Activated naive CD4-positive, alpha-beta T cell treated with anti-CD3 and anti-CD28 coated beads for 36 hours (primary cell): ENCODE results near the gene RASSF3. TPM values are rescaled to one million over a fixed set of nuclear protein-coding genes. Genes with fewer than 3 reads are reported as not detected.

Source experiments
- CTCF ChIA-PET: fragments of 350-600 bp; sonication (Branson Sonifier 250); formaldehyde crosslinking; loops from one replicate; lab custom pipeline; 2021; ENCODE audit warnings: antibody characterized with exemption; lab: Charles Lee
- DNase-seq: peaks from one replicate; pipeline ENCODE4 v3.0.0-alpha.2; 2020
- H3K27ac Mint-ChIP-seq: one replicate; pipeline ENCODE4 v1.8.0; 2021; ENCODE audit warnings: mild to moderate bottlenecking, mixed read lengths
- H3K27me3 Mint-ChIP-seq: one replicate; pipeline ENCODE4 v1.8.0; 2021; ENCODE audit warnings: low read depth, mixed read lengths
- H3K36me3 Mint-ChIP-seq: one replicate; pipeline ENCODE4 v1.8.0; 2021; ENCODE audit warnings: low read depth, mixed read lengths
- H3K4me1 Mint-ChIP-seq: one replicate; pipeline ENCODE4 v1.8.0; 2021; ENCODE audit warnings: low read depth, mixed read lengths
- H3K4me3 Mint-ChIP-seq: one replicate; pipeline ENCODE4 v1.8.0; 2021; ENCODE audit warnings: mild to moderate bottlenecking, moderate library complexity, mixed read lengths
- H3K9me3 Mint-ChIP-seq: one replicate; pipeline ENCODE4 v1.8.0; 2021; ENCODE audit warnings: mixed read lengths
- intact Hi-C: fragments of 100-400 bp; cut with micrococcal nuclease; formaldehyde crosslinking; loops from one replicate; pipeline ENCODE4 v1.15.1; 2023
- total RNA-seq, 2 experiments: library from RNA; stranded (reverse); gene quantifications; one replicate each; pipeline ENCODE4 v1.2.3, GENCODE V29; 2021

Gene RASSF3
- total RNA-seq, 2 experiments from 2014 or later, result 39.4 to 43.8 TPM

DNA sequence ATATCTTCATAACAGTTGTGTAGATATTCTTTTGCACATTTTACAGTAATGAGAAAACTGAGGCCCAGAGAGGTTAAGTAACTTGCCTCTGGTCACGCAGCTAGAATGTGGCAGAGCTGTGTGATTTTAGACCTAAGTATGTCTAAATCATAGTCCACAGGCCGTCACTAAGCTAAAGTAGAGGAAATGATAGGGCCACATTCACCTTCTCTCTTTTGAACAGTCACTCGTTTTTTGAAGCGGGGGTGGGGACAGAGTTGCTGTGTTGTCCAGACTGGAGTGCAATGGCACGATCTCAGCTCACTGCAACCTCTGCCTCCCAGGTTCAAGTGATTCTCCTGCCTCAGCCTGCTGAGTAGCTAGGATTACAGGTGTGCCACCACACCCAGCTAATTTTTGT, 68.5 kb downstream of the RASSF3 start:
- DNase-seq, result peak; percentile 45
- Mint-ChIP-seq H3K27ac (peak overlapping the region; percentile 89), H3K27me3 (no peaks in the 10 kb centered on the region), H3K4me1 (peaks cover 95% of the 10 kb centered on the region), H3K9me3 (peaks cover 2% of the 10 kb centered on the region), H3K36me3 (peaks cover 3% of the 10 kb centered on the region), H3K4me3 (no peak overlapping the region)
- CTCF ChIA-PET, result interaction anchor here (0.6 to 3.2 kb wide), 7 partner anchors 8 to 134 kb away, joined by 3 to 13 read pairs (median 4); partner anchors contain the start of gene RASSF3
- intact Hi-C loops, result loop anchor here (1.0 to 2.0 kb wide), 2 partner anchors 14 to 54 kb away; no protein-coding TSS in a partner anchor

DNA sequence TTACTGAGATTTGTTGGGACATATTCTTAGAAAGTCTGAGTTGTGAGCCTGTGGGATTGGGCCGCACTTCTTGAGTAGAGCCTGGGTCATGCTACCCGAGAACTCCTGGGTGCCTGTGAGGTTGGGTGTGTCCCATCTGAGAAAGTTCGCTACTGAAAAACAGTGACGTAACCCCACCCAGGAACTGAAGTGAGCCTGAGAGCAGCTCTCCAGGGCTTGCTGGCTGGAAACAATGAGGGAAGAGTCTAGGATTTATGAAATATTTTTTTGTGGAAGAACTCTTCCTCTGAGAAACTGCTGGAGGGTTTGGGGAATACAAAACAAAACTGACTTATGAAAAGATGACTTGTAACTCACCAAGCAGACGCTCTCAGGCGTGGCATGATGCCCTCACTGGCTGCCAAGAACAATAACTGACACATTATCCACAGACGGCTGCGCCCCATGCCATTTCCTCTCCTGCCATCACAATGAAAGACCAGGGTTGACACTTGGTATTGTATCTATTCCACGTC, 69.2 kb downstream of the RASSF3 start:
- peak overlapping the region; percentile 53 for H3K4me3 Mint-ChIP-seq
- H3K27ac Mint-ChIP-seq, result peak overlapping the region; percentile 89
- DNase-seq, result peak; percentile 72
- peaks cover 2% of the 10 kb centered on the region for H3K9me3 Mint-ChIP-seq
- peaks cover 95% of the 10 kb centered on the region for H3K4me1 Mint-ChIP-seq
- CTCF ChIA-PET, result interaction anchor here (0.6 to 3.2 kb wide), 9 partner anchors 9 to 135 kb away, joined by 3 to 13 read pairs (median 4); partner anchors contain the start of gene RASSF3
- H3K27me3 Mint-ChIP-seq, result no peaks in the 10 kb centered on the region
- H3K36me3 Mint-ChIP-seq, result peaks cover 5% of the 10 kb centered on the region
- intact Hi-C loops, result loop anchor here (1.0 to 5.0 kb wide), 4 partner anchors 15 to 457 kb away; partner anchors contain the start of genes KICS2 and XPOT

DNA sequence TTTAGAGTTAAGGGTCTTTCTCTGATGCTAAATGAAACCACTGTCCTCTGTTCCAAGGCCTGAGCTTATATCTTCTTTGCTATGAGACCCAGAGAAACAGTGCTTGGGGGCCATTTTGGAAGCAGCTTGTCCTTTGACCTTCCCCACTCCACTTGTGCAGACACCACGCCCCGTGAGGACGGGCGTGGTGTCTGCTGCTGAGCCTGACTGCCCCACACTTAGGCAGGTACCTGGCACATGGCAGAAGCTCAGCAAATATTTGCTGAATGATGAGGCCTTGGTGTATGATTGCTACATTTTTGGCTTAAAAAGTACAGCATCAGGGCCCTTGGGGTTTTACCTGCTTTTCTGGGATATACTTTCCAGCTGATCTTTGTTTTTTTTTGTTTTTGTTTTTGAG, 69.9 kb downstream of the RASSF3 start:
- peaks cover 8% of the 10 kb centered on the region for H3K36me3 Mint-ChIP-seq
- intact Hi-C loops, result loop anchor here (5.0 kb wide), 2 partner anchors 278 to 458 kb away; partner anchors contain the start of genes KICS2 and XPOT
- H3K27me3 Mint-ChIP-seq, result no peaks in the 10 kb centered on the region
- peaks cover 2% of the 10 kb centered on the region for H3K9me3 Mint-ChIP-seq
- H3K27ac Mint-ChIP-seq, result peak overlapping the region; percentile 89
- peaks cover 97% of the 10 kb centered on the region for H3K4me1 Mint-ChIP-seq
- DNase-seq, result no peak
- H3K4me3 Mint-ChIP-seq, result peak overlapping the region; percentile 53
- CTCF ChIA-PET, result interaction anchor here (0.7 to 3.2 kb wide), 6 partner anchors 10 to 130 kb away, joined by 4 to 13 read pairs (median 6); partner anchors contain the start of gene RASSF3

DNA sequence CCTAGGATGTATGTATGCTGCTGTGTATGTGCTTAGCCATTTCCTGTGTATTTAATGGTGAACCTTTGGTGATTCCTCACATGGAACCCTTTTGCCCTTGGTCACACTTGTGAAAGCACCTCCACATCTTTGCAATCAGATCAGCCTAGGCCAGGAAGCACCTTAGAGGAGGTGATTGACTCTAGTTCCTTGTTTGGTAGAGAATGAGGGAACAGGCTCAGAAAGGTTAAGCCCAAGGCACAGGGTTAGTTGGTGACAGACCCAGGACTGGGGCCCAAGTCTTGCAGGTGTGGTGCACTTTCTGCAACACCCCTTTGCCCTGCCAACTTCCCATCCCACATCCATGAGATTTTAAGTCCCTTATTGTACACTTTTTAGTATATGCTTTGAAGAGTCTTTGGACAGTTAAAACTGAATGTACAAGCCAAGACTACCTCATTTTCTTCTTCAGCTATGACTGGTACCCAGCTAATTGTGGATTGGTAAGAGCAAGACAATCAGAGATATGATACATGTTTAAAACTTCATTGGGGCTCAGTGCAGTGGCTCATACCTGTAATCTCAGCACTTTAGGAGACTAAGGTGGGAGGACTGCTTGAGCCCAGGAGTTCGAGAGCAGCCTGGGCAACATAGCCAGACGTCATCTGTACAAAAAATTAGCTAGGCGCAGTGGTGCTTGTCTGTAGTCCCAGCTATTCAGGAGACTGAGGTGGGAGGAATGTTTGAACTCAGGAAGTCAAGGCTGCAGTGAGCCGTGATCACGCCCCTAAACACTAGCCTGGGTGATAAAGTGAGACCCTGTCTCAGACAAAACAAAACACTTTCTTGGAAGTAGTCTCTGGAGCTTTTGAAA, 71.1 kb downstream of the RASSF3 start:
- DNase-seq, result peak; percentile 57
- peaks cover 96% of the 10 kb centered on the region for H3K4me1 Mint-ChIP-seq

DNA sequence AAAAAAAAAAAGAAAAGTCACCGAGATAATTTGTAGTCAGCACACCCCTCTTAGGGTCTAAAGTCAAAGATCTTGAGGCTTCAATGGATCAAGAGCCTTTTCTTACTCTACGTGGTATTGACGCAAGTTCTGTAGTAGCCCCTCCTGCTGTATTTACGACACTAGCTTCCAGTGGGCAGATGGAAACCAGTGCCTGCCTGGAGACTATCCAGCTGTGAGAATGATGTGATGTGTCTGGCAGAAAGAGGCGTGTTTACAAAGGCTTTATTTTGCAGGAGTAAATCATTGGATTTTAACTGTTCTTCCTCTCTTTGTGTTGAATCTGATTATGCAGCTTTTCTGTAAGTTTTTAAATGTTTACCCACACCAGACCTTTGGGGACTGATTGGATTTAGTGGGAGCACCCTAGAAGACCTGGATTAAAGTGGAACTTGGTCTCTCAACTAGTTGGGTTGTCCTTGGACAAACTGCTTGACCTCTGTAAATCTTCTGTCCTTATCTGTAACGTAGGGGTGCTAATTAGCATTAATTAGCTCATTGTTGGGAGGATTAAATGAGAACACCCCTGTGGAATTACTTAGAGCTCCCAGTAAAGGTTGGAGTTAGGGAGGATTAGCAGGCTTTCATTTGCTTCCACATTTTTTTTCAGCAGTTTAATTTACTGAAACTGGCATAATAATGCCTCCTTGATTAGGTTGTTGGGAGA, 72.4 kb downstream of the RASSF3 start:
- no peak overlapping the region for H3K4me3 Mint-ChIP-seq

More for the DNA sequence above, 71.1 kb downstream of the RASSF3 start:
- CTCF ChIA-PET, result interaction anchor here (0.6 to 1.4 kb wide), 7 partner anchors 11 to 132 kb away, joined by 3 to 13 read pairs (median 4); no protein-coding TSS in a partner anchor
- Mint-ChIP-seq H3K36me3 (peaks cover 20% of the 10 kb centered on the region), H3K9me3 (peaks cover 2% of the 10 kb centered on the region), H3K27me3 (no peaks in the 10 kb centered on the region), H3K27ac (peak overlapping the region; percentile 89), H3K4me3 (peak overlapping the region; percentile 20)
- intact Hi-C loops, result loop anchor here (1.0 to 5.0 kb wide), 4 partner anchors 12 to 459 kb away; partner anchors contain the start of genes KICS2 and XPOT

DNA sequence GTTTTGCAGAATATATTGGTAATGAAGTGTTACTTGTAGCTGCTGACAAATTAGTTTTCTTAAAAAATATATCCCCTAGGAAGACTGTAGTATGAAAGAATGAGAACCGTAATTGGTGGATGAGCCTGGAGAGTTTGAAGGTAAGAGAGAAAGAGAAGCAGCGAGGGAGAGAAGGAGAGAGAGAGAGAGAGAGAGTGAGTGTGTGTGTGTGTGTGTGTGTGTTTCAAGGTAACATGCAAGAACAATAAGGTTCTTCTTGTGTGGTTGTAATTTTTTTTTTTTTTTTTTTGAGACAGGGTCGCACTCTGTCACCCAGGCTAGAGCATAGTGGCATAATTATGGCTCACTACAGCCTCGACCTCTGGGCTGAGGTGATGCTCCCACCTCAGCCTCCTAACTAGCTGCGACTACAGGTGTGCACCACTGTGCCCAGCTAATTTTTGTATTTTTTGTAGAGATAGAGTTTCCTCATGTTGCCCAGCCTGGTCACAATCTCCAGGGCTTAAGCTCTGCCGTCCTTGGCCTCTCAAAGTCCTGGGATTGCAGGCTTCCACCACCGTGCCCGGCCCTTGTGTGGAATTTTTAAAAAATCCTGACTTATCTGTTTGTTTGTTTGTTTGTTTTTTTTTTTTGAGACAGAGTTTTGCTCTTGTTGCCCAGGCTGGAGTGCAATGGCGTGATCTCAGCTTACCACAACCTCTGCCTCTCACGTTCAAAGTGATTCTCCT, 73.7 kb downstream of the RASSF3 start:
- peaks cover 90% of the 10 kb centered on the region for H3K4me1 Mint-ChIP-seq
- intact Hi-C loops, result loop anchor here (2.0 to 5.0 kb wide), 4 partner anchors 75 to 462 kb away; partner anchors contain the start of genes KICS2, TBK1 and XPOT
- peak overlapping the region; percentile 87 for H3K27ac Mint-ChIP-seq
- DNase-seq, result no peak
- H3K36me3 Mint-ChIP-seq, result peaks cover 40% of the 10 kb centered on the region
- CTCF ChIA-PET, result interaction anchor here (0.6 to 1.9 kb wide), 5 partner anchors 11 to 139 kb away, joined by 3 to 6 read pairs (median 4); no protein-coding TSS in a partner anchor
- H3K9me3 Mint-ChIP-seq, result peaks cover 2% of the 10 kb centered on the region
- H3K4me3 Mint-ChIP-seq, result peak overlapping the region; percentile 36
- no peaks in the 10 kb centered on the region for H3K27me3 Mint-ChIP-seq

More for the DNA sequence above, 72.4 kb downstream of the RASSF3 start:
- peaks cover 28% of the 10 kb centered on the region for H3K36me3 Mint-ChIP-seq
- peak overlapping the region; percentile 87 for H3K27ac Mint-ChIP-seq
- H3K4me1 Mint-ChIP-seq, result peaks cover 90% of the 10 kb centered on the region
- no peak for DNase-seq
- intact Hi-C loops, result loop anchor here (5.0 kb wide), 2 partner anchors 280 to 460 kb away; partner anchors contain the start of genes KICS2 and XPOT
- H3K9me3 Mint-ChIP-seq, result peaks cover 2% of the 10 kb centered on the region
- CTCF ChIA-PET, result interaction anchor here (0.9 to 1.1 kb wide), 4 partner anchors 9 to 74 kb away, joined by 3 to 4 read pairs (median 3); no protein-coding TSS in a partner anchor
- H3K27me3 Mint-ChIP-seq, result no peaks in the 10 kb centered on the region

DNA sequence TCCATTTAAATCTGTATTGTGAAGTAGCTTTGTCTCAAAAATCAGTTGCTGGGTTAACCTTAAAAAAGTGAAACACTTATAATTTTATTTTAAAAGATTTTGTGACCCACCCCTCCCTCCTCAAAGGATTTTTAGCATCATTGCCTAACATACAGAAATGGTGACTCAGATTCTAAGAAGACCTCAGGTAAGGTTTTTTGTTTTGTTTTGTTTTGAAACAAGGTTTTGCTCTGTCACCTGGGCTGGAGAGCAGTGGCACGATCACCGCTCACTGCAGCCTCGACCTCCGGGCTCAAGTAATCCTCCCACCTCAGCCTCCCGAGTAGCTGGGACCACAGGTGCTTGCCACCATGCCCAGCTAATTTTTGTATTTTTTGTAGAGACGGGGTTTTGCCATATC, 74.8 kb downstream of the RASSF3 start:
- intact Hi-C loops, result loop anchor here (1.0 to 2.0 kb wide), 3 partner anchors 76 to 232 kb away; partner anchors contain the start of gene TBK1
- Mint-ChIP-seq H3K4me3 (no peak overlapping the region), H3K4me1 (peaks cover 84% of the 10 kb centered on the region), H3K9me3 (peaks cover 2% of the 10 kb centered on the region), H3K36me3 (peaks cover 43% of the 10 kb centered on the region), H3K27me3 (no peaks in the 10 kb centered on the region), H3K27ac (peak overlapping the region; percentile 87)
- CTCF ChIA-PET, result interaction anchor here (1.1 to 1.9 kb wide), 2 partner anchors 12 to 76 kb away, joined by 3 to 4 read pairs; no protein-coding TSS in a partner anchor
- DNase-seq, result peak; percentile 53

DNA sequence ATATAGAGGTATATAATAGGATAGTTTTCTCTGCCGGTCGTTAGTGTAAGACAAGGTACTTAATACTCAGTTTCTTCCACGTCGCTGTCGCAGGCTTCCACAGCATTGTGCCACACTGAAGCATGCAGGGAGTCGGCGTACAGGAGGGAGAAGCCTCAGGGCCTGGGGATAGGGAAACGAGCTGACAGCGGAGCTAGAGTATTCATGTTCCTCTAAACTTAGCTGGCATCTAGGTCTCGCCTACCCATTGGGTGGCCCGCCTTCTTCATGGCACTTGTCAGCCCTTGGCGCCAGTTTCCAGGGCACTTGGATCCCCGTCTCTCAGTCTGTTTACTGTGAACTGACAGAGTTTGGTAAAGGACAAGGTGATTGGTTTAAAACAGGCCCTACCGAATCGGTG, 75.3 kb downstream of the RASSF3 start:
- Mint-ChIP-seq H3K27me3 (no peaks in the 10 kb centered on the region), H3K36me3 (peaks cover 43% of the 10 kb centered on the region), H3K4me1 (peaks cover 79% of the 10 kb centered on the region), H3K27ac (peak overlapping the region; percentile 87), H3K4me3 (no peak overlapping the region), H3K9me3 (peaks cover 2% of the 10 kb centered on the region)
- CTCF ChIA-PET, result interaction anchor here (0.6 to 1.1 kb wide), 2 partner anchors 76 to 104 kb away, joined by 3 read pairs; no protein-coding TSS in a partner anchor
- intact Hi-C loops, result loop anchor here (1.0 to 2.0 kb wide), 3 partner anchors 77 to 233 kb away; partner anchors contain the start of gene TBK1
- no peak for DNase-seq

DNA sequence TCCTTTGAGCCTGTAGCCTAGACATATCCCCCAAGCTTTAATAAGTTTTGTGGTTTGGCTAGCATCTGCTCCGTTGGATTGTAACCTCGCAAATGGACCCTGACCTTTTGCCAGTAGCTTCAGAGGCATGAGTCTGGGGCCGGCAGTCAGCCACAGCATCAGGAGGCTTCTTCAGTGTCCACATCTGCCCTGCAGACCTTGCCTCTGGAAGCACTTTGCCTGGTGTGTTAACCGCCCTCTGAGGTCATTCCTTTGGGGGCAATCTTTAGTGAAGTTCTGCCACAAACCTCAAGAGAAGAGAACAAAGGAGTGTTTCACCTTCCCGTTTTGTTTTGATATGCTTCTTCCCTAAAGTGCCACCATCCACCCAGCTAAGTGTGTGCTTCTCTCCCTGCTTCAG, 77.5 kb downstream of the RASSF3 start:
- H3K27ac Mint-ChIP-seq, result peak overlapping the region; percentile 78
- peaks cover 52% of the 10 kb centered on the region for H3K36me3 Mint-ChIP-seq
- H3K27me3 Mint-ChIP-seq, result no peaks in the 10 kb centered on the region
- DNase-seq, result no peak
- peaks cover 74% of the 10 kb centered on the region for H3K4me1 Mint-ChIP-seq
- H3K4me3 Mint-ChIP-seq, result peak overlapping the region; percentile 40
- CTCF ChIA-PET, result interaction anchor here (1.1 to 2.8 kb wide), 4 partner anchors 9 to 139 kb away, joined by 3 to 15 read pairs (median 4); no protein-coding TSS in a partner anchor
- intact Hi-C loops, result no loop called here
- H3K9me3 Mint-ChIP-seq, result peaks cover 2% of the 10 kb centered on the region

DNA sequence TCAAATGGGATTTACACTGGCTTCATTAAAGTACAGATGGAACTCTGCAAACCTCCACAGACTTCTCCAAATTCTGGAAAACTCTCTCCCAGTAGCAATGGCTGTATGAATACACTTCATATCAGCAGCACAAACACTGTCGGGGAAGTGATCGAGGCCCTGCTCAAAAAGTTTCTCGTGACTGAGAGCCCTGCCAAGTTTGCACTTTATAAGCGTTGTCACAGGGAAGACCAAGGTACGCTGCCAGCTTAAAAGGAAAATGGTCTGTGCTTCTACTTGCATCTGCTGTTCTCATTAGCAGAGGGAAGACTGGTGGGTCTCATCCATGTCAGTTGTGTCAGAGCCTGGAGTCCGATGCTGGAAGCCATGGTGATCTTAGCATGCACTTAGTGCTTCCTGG, 77.9 kb downstream of the RASSF3 start:
- peak overlapping the region; percentile 78 for H3K27ac Mint-ChIP-seq
- H3K27me3 Mint-ChIP-seq, result no peaks in the 10 kb centered on the region
- intact Hi-C loops, result no loop called here
- CTCF ChIA-PET, result interaction anchor here (0.7 to 2.8 kb wide), 7 partner anchors 9 to 140 kb away, joined by 3 to 15 read pairs (median 4); no protein-coding TSS in a partner anchor
- peaks cover 52% of the 10 kb centered on the region for H3K36me3 Mint-ChIP-seq
- H3K4me1 Mint-ChIP-seq, result peaks cover 72% of the 10 kb centered on the region
- peak overlapping the region; percentile 40 for H3K4me3 Mint-ChIP-seq
- DNase-seq, result no peak
- H3K9me3 Mint-ChIP-seq, result peaks cover 2% of the 10 kb centered on the region
